Measurements from ENCODE around the gene CSPG5.

The CSPG5 gene, protein sequence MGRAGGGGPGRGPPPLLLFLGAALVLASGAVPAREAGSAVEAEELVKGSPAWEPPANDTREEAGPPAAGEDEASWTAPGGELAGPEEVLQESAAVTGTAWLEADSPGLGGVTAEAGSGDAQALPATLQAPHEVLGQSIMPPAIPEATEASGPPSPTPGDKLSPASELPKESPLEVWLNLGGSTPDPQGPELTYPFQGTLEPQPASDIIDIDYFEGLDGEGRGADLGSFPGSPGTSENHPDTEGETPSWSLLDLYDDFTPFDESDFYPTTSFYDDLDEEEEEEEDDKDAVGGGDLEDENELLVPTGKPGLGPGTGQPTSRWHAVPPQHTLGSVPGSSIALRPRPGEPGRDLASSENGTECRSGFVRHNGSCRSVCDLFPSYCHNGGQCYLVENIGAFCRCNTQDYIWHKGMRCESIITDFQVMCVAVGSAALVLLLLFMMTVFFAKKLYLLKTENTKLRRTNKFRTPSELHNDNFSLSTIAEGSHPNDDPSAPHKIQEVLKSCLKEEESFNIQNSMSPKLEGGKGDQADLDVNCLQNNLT

GRCh38 chr3:47578691-47579632, at the start of gene CSPG5:
TSS of gene CSPG5 (minus strand) at chr3:47578865. CDS start at chr3:47578693, 172 bp downstream.
- in situ Hi-C loops (cut with MboI; ENCODE audit: low sequenced_read_pairs): no loop called here

- in situ Hi-C loops (cut with MboI; ENCODE audit: low sequenced_read_pairs): no loop called here
Observed at GRCh38 chr3:47628426-47628825, 49.8 kb upstream of the CSPG5 start.

GRCh38 chr3:47622671-47623461, 44.2 kb upstream of the CSPG5 start:
- in situ Hi-C loops (cut with MboI; ENCODE audit: low sequenced_read_pairs): no loop called here

DNA sequence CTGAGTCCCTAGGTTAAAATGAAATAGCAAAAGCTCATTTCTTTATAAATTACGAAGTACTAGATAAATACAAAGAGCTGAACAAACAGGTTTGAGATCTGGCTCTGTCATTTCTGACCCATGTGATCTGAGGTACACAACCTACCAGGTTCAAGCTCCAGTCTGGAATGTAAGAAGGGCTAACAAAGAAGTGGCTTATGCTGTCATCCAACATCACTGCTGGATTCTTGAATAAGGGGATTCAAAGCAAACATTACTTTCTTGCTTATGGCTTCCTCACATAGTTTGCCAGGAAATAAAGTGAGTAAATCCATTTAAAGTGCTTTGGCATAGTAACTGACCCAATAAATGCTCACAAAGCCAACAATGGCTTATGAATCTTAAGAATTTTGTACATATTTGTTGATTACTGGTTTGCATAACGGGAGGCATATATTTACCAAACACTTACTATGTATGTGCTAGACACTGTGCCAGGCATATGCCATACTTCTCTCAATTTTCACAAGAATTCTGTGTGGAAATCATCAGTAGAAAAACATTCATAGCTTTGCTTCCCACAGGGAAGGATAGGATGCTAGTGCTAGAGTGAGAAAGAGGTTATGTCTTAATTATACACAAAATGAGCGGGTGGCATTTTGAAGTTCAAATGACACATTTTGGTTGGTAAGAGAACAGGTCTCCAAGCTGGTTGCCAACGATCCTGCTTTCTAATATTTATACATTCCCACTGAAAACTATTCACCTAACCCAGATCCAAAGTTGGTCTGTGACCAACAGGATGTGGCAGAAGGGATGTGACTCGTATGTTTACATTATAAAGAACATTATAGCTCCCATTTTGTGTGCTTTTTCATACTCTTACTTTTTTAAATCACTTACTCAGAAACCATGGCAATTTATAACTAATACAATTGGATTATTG, 38.7 kb upstream of the CSPG5 start:
- in situ Hi-C loops (cut with MboI; ENCODE audit: low sequenced_read_pairs): no loop called here

- in situ Hi-C loops (cut with MboI; ENCODE audit: low sequenced_read_pairs): no loop called here
Observed at GRCh38 chr3:47614788-47615187, 36.1 kb upstream of the CSPG5 start.

DNA sequence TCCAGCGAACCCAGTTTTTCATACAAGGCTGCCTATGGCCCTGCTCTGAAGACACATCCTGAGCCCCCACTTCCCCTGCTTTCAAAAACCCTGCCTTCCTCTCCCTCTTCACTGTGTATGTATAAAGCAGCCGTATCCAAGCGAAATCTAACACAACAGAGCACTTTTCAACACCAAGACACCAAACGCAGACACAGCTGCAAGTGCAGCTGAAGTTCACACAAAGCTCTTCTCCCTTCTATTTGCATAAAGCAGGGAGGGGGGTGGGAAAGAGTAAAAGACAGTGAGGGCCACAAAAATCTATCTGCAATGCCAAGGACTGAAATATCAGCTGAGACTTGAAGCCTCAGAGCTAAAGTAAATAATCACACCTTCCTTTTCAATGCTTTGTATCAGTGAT, 35.1 kb upstream of the CSPG5 start:
- in situ Hi-C loops (cut with MboI; ENCODE audit: low sequenced_read_pairs): no loop called here

DNA sequence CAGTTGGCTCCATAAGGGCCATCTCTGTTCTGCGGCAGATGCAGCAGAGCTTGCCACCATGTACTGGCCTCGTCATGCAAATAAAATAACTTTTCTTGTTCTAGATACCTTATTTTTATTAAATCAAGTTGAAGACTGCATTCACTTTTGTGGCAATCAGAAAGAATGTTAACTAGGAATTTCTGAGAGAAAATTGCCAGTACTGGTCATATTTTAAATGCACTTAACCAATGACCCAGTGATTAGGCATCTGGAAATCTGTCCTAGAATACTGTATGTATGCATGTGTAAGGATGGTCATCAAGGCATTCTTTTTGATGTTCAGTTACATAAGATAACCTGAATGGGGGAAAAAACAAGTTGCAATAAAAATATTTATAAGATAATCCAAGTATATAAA, 34.2 kb upstream of the CSPG5 start:
- in situ Hi-C loops (cut with MboI; ENCODE audit: low sequenced_read_pairs): no loop called here

DNA sequence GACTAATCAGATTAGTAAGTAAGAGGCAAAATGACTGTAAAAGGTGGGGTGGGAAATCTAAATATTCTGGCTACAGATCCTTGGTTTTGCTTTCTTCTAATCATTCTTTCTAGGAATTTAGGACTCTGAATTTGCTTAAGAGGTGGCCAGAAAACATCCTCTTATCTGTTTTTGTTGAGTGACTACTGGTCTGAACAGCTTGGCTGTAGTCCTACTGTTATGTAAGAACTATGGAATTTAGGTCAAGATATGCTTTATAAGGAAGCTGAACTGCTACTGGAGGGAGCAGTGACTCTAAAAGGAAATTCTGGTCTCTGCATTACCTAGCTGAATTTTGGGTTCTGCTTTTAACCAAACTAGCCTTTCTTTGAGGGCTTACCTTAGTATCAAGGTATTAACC, 33.5 kb upstream of the CSPG5 start:
- in situ Hi-C loops (cut with MboI; ENCODE audit: low sequenced_read_pairs): no loop called here

DNA sequence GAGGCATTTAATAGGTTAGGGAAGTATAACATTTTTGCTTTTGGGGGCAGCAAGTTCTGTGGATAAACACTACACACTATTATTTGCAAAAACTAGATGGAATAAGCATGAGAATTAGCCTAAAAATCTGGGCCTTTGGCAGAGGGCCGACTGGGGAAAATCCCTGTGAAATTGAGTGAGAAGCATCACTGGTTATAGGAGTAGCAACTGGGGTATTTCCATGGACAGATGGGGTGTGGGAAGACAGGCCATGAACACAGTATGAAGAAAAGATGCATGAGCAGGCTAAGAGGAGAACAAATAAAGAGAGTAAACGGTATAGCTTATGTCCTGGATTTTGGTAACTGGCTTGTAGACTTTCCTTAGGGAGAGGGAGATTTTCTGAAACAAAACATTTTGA, 32.9 kb upstream of the CSPG5 start:
- in situ Hi-C loops (cut with MboI; ENCODE audit: low sequenced_read_pairs): no loop called here

DNA sequence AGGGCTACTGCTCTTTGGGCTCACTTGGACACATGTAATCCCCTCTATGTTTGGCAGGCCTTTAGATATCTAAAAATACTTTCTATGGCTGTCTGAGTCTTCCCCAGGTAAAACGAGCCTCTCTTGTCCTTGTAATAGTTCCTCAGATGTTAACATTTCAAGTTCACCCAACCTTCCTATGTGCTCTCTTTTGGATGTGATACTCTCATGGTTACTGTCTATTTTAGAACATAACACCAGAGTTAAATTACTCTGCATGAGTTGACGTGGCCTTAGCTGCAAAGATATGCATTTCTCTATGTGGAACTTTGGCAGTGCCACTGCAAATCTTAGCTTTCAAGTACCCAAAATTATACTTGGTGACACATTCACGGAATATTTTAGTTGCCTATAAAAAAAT, 31.9 kb upstream of the CSPG5 start:
- in situ Hi-C loops (cut with MboI; ENCODE audit: low sequenced_read_pairs): no loop called here

GRCh38 chr3:47607335-47607734, 28.7 kb upstream of the CSPG5 start:
- in situ Hi-C loops (cut with MboI; ENCODE audit: low sequenced_read_pairs): no loop called here

- in situ Hi-C loops (cut with MboI; ENCODE audit: low sequenced_read_pairs): no loop called here
Observed at GRCh38 chr3:47606165-47606564, 27.5 kb upstream of the CSPG5 start.

- in situ Hi-C loops (cut with MboI; ENCODE audit: low sequenced_read_pairs): no loop called here
Observed at GRCh38 chr3:47605652-47606051, 27.0 kb upstream of the CSPG5 start.

DNA sequence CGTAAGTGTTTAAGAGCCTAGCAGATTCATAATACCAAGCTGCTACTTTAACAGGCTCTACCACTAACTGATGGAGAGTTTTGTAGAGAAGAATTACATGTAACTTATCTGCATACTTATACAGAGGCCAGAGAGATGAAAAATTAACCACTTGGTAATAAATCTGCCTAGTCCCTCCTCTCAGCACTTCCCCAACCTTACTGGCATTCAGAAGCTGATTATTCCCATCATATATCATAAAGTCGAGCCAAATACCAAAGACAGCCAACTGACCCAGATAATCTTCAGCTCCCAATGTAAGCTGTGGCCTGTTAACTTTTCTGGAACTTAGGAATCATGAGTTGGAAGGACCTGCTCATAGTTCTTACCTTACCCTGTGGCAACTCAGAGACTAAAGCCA, 25.5 kb upstream of the CSPG5 start:
- in situ Hi-C loops (cut with MboI; ENCODE audit: low sequenced_read_pairs): no loop called here

DNA sequence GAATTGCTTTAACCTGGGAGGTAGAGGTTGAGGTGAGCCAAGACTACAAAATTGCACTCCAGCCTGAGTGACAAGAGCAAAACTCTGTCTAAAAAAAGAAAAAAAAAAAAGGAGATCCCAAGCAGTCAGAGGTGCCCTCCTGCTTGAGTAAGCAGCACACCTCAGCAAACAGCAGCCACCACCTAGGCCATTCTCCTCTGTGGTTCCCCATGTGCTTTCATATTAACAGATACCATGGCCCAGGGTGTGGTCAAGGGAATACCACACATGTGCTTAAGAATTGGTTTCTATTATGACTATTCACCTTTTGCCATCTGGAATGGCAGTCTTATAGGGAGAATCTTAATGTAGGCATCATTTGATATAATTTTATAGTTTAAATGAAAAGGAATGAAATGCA, 24.7 kb upstream of the CSPG5 start:
- in situ Hi-C loops (cut with MboI; ENCODE audit: low sequenced_read_pairs): no loop called here

GRCh38 chr3:47601281-47601680, 22.6 kb upstream of the CSPG5 start:
- in situ Hi-C loops (cut with MboI; ENCODE audit: low sequenced_read_pairs): no loop called here

DNA sequence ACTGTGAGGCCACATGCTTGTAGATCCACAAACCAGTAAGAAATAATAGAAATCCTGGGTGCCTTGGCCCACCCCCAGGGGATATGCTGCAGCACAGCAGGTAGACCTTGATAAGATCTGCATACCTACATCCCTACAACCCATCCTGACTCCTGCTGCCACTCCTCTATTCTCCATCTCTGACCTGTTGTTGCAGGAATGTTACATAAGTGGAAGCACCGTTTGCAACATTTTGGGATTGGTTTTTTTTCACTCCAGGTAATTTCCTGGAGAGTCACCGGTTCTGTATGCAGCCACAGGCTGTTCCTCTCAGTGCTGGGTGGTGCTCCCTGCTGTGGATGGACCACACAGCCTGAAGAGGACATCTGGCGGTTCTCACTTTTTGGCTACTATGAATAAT, 16.1 kb upstream of the CSPG5 start:
- in situ Hi-C loops (cut with MboI; ENCODE audit: low sequenced_read_pairs): no loop called here

GRCh38 chr3:47592066-47592795, 13.6 kb upstream of the CSPG5 start:
- in situ Hi-C loops (cut with MboI; ENCODE audit: low sequenced_read_pairs): no loop called here

DNA sequence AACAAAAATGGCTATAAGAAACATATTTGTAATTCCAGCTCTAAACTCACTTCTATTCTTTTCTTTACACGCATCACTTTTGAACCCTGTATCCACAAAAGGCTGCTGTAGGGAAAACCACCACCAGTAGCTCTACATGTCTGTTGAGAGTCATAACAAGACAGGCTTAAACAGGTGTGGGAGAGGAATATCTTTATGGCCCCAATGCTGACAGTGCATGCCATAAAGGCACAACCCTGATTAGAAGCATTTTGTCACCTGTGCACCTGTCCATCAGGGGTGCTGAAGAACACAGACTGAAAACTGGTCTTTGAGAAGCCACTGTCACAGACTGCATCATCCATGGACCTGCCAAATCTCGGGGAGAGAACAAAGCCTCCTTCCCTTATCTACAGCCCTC, 11.6 kb upstream of the CSPG5 start:
- in situ Hi-C loops (cut with MboI; ENCODE audit: low sequenced_read_pairs): no loop called here

Measured in HL-60/S4 treated with phorbol 12-myristate 13-acetate at 8.2 ng/mL for 4 days and 3 days (cell line).